ENCODE measurements around the gene KANSL1. TPM values are rescaled to one million over a fixed set of nuclear protein-coding genes. Genes with fewer than 3 reads are reported as not detected.
A peak's percentile ranks its signal among the peaks of the same experiment; 100 is the strongest.

The KANSL1 gene
- total and polyA plus RNA-seq, 9 donors, result 30.4 to 107 (median 77.7) TPM

- Histone ChIP-seq H3K4me3 (no peak overlapping the region), H3K36me3 (no peaks in the 10 kb centered on the region), H3K27ac (no peak overlapping the region), H3K27me3 (no peaks in the 10 kb centered on the region), H3K4me1 (ENCODE audit: insufficient read depth) (no peaks in the 10 kb centered on the region), H3K9me3 (no peaks in the 10 kb centered on the region)
- intact Hi-C loops (cut with DNase I), result no loop called here
- peak in 1 of 5 donors; percentile 42 for DNase-seq
- TF ChIP-seq CTCF (IDR thresholded peaks at IDR 0.05) (no peak), EP300 (IDR thresholded peaks at IDR 0.05) (no peak), POLR2A (IDR thresholded peaks at IDR 0.05) (no peak)
- 42 to 57% (median 45%) methylated on average over 14 of the region's 14 CpGs for WGBS, 3 donors
Measured at GRCh38 chr17:45995627-45996270, 197.5 kb downstream of the KANSL1 start.

GRCh38 chr17:45994987-45995386 is 198.2 kb downstream of the KANSL1 start:
- Histone ChIP-seq H3K4me1 (ENCODE audit: insufficient read depth) (no peaks in the 10 kb centered on the region), H3K4me3 (no peak overlapping the region), H3K36me3 (no peaks in the 10 kb centered on the region), H3K9me3 (no peaks in the 10 kb centered on the region), H3K27me3 (no peaks in the 10 kb centered on the region), H3K27ac (no peak overlapping the region)
- 88 to 93% (median 88%) methylated on average over 8 of the region's 8 CpGs for WGBS, 3 donors
- intact Hi-C loops (cut with DNase I), result no loop called here
- no peak for TF ChIP-seq CTCF (IDR thresholded peaks at IDR 0.05)
- no peak for DNase-seq

GRCh38 chr17:45993962-45994627 is 199.1 kb downstream of the KANSL1 start:
- TF ChIP-seq POLR2A (IDR thresholded peaks at IDR 0.05), result no peak
- no peak for TF ChIP-seq EP300 (IDR thresholded peaks at IDR 0.05)
- no peak for TF ChIP-seq CTCF (IDR thresholded peaks at IDR 0.05)
- Histone ChIP-seq H3K9me3 (no peaks in the 10 kb centered on the region), H3K27ac (no peak overlapping the region), H3K27me3 (no peaks in the 10 kb centered on the region), H3K4me1 (ENCODE audit: insufficient read depth) (no peaks in the 10 kb centered on the region), H3K4me3 (no peak overlapping the region), H3K36me3 (no peaks in the 10 kb centered on the region)
- 82 to 92% (median 86%) methylated on average over 16 of the region's 16 CpGs for WGBS, 3 donors
- intact Hi-C loops (cut with DNase I), result no loop called here
- DNase-seq, result no peak

GRCh38 chr17:45992904-45993303 is 200.3 kb downstream of the KANSL1 start:
- H3K27ac ChIP-seq, result no peak overlapping the region
- H3K4me3 ChIP-seq, result no peak overlapping the region
- WGBS, 3 donors, result 84 to 87% (median 85%) methylated on average over 10 of the region's 10 CpGs
- intact Hi-C loops (cut with DNase I), result no loop called here
- H3K4me1 ChIP-seq (ENCODE audit: insufficient read depth), result no peaks in the 10 kb centered on the region
- no peaks in the 10 kb centered on the region for H3K9me3 ChIP-seq
- no peaks in the 10 kb centered on the region for H3K27me3 ChIP-seq
- H3K36me3 ChIP-seq, result no peaks in the 10 kb centered on the region
- TF ChIP-seq POLR2A (IDR thresholded peaks at IDR 0.05) (no peak), CTCF (IDR thresholded peaks at IDR 0.05) (no peak), EP300 (IDR thresholded peaks at IDR 0.05) (no peak)
- DNase-seq, result no peak
